Measurements from ENCODE around the gene FGF12.
"Not testable (repeated sequence)": the region's sequence is repeated elsewhere in the genome, so short reads cannot be mapped to it uniquely, and the experiment has no call there.

GRCh38 chr3:192576704-192577103 lies 150.6 kb downstream of the FGF12 start:
- TF ChIP-seq, protein P1, sequence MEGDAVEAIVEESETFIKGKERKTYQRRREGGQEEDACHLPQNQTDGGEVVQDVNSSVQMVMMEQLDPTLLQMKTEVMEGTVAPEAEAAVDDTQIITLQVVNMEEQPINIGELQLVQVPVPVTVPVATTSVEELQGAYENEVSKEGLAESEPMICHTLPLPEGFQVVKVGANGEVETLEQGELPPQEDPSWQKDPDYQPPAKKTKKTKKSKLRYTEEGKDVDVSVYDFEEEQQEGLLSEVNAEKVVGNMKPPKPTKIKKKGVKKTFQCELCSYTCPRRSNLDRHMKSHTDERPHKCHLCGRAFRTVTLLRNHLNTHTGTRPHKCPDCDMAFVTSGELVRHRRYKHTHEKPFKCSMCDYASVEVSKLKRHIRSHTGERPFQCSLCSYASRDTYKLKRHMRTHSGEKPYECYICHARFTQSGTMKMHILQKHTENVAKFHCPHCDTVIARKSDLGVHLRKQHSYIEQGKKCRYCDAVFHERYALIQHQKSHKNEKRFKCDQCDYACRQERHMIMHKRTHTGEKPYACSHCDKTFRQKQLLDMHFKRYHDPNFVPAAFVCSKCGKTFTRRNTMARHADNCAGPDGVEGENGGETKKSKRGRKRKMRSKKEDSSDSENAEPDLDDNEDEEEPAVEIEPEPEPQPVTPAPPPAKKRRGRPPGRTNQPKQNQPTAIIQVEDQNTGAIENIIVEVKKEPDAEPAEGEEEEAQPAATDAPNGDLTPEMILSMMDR (IDR thresholded peaks at IDR 0.05) = not testable (repeated sequence)
- not testable (repeated sequence) for TF ChIP-seq POLR2A (IDR thresholded peaks at IDR 0.05)
